Stomach (tissue), 4 donors: ENCODE measurements around the gene HSPBP1.

Experiments used
- CTCF ChIP-seq, 7 experiments: fragments of 450-650 bp in 4 of 7; fragments of 200-600 bp in 3 of 7; sonication (generic) in 3 of 7; IDR thresholded peaks; one replicate each; pipeline ENCODE4 v1.5.1; 2016 to 2019; ENCODE audit warnings: antibody characterized with exemption in 7 of 7, control low read depth in 2 of 7, mild to moderate bottlenecking in 1 of 7
- EP300 ChIP-seq: sonication (generic); formaldehyde crosslinking; IDR thresholded peaks from one replicate; pipeline ENCODE4 v1.6.1; 2017; ENCODE audit warnings: antibody characterized with exemption
- POLR2A ChIP-seq, 4 donors: fragments of 450-650 bp; IDR thresholded peaks; one replicate each; pipeline ENCODE4 v1.6.1; 2016; ENCODE audit warnings: antibody characterized with exemption in 4 of 4, control low read depth in 2 of 4, mild to moderate bottlenecking in 1 of 4, moderate library complexity in 1 of 4
- POLR2AphosphoS5 ChIP-seq, 3 donors: sonication (generic); formaldehyde crosslinking; IDR thresholded peaks; one replicate each; pipeline ENCODE4 v1.6.1; 2016; ENCODE audit warnings: antibody characterized with exemption in 3 of 3

GRCh38 chr19:55212447-55212846 is 67.5 kb downstream of the HSPBP1 start:
- TF ChIP-seq EP300 (no peak), POLR2A (IDR thresholded peaks at IDR 0.05) (no peak), CTCF (IDR thresholded peaks at IDR 0.05) (no peak), POLR2AphosphoS5 (IDR thresholded peaks at IDR 0.05) (no peak)
